Measurements from ENCODE around the gene MRPS12.

Gene MRPS12

DNA sequence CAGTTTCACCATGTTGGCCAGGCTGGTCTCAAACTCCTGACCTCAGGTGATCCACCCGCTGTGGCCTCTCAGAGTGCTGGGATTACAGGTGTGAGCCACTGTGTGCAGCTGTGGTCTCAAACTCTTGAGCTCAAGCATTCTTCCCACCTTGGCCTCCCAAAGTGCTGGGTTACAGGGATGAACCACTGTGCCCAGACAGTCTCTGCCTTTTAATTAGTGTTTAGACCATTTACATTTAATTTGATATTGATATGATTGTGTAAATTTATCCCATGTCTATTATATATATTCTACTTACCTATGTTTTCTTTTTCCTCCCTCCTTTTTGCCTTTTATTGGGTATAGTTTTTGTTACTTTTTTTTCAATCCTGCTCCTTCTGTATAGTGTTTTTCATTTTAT, 29.1 kb upstream of the MRPS12 start:
- no peaks in the 10 kb centered on the region for H3K9me3 Mint-ChIP-seq
- H3K27ac Mint-ChIP-seq: peak overlapping the region; percentile 37
- no peak for DNase-seq
- H3K4me3 Mint-ChIP-seq: peak overlapping the region; percentile 97
- no peaks in the 10 kb centered on the region for H3K27me3 Mint-ChIP-seq
- H3K36me3 Mint-ChIP-seq (ENCODE audit: low read depth): peaks cover 58% of the 10 kb centered on the region
- H3K4me1 Mint-ChIP-seq (ENCODE audit: low read depth): peaks cover 48% of the 10 kb centered on the region

DNA sequence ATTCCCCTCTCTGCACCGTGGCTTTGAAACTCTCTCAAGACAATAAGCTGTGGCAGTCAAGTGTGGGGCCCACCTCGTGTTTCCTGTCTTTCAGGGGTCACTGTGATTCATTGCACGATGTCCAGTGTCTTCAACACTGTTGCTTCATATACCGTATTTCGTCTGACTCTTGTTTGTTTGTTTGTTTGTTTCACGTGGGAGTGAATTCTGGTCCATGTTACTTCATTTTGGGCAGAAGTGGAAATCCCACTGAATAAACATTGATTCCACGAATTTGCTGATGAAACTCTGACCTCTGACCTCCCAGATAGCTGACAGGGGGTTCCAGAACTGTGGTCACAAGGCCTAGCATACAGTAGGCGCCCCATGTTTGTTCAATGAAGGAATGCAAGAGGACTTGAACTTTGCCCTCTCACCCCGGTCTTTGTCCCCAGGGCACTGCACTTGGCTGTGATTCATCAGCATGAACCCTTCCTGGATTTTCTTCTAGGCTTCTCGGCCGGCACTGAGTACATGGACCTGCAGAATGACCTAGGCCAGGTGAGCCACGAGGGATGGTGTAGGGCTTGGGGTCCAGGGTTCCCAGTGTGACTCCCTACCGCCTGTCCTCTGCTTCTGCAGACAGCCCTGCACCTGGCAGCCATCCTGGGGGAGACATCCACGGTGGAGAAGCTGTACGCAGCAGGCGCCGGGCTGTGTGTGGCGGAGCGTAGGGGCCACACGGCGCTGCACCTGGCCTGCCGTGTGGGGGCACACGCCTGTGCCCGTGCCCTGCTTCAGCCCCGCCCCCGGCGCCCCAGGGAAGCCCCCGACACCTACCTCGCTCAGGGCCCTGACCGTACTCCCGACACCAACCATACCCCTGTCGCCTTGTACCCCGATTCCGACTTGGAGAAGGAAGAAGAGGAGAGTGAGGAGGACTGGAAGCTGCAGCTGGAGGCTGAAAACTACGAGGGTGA, 25.9 kb upstream of the MRPS12 start:
- Mint-ChIP-seq H3K9me3 (no peaks in the 10 kb centered on the region), H3K27me3 (no peaks in the 10 kb centered on the region), H3K36me3 (ENCODE audit: low read depth) (peaks cover 77% of the 10 kb centered on the region), H3K4me1 (ENCODE audit: low read depth) (peaks cover 36% of the 10 kb centered on the region), H3K27ac (peak overlapping the region; percentile 7), H3K4me3 (no peak overlapping the region)
- no peak for DNase-seq

- H3K4me1 Mint-ChIP-seq (ENCODE audit: low read depth): peaks cover 35% of the 10 kb centered on the region
- DNase-seq: no peak
- H3K27me3 Mint-ChIP-seq: no peaks in the 10 kb centered on the region
- no peak overlapping the region for H3K4me3 Mint-ChIP-seq
- H3K36me3 Mint-ChIP-seq (ENCODE audit: low read depth): peaks cover 73% of the 10 kb centered on the region
- no peaks in the 10 kb centered on the region for H3K9me3 Mint-ChIP-seq
- H3K27ac Mint-ChIP-seq: no peak overlapping the region
Measured at GRCh38 chr19:38905620-38906019, 25.1 kb upstream of the MRPS12 start.

- no peak overlapping the region for H3K4me3 Mint-ChIP-seq
- DNase-seq: no peak
- H3K27ac Mint-ChIP-seq: no peak overlapping the region
- H3K4me1 Mint-ChIP-seq (ENCODE audit: low read depth): peaks cover 24% of the 10 kb centered on the region
- H3K9me3 Mint-ChIP-seq: no peaks in the 10 kb centered on the region
- no peaks in the 10 kb centered on the region for H3K27me3 Mint-ChIP-seq
- H3K36me3 Mint-ChIP-seq (ENCODE audit: low read depth): peaks cover 62% of the 10 kb centered on the region
Measured at GRCh38 chr19:38907227-38907626, 23.5 kb upstream of the MRPS12 start.

GRCh38 chr19:38907670-38908069, 23.1 kb upstream of the MRPS12 start:
- H3K9me3 Mint-ChIP-seq: no peaks in the 10 kb centered on the region
- H3K27ac Mint-ChIP-seq: peak overlapping the region; percentile 33
- H3K4me1 Mint-ChIP-seq (ENCODE audit: low read depth): peaks cover 27% of the 10 kb centered on the region
- no peak for DNase-seq
- no peaks in the 10 kb centered on the region for H3K27me3 Mint-ChIP-seq
- peaks cover 59% of the 10 kb centered on the region for H3K36me3 Mint-ChIP-seq (ENCODE audit: low read depth)
- no peak overlapping the region for H3K4me3 Mint-ChIP-seq

DNA sequence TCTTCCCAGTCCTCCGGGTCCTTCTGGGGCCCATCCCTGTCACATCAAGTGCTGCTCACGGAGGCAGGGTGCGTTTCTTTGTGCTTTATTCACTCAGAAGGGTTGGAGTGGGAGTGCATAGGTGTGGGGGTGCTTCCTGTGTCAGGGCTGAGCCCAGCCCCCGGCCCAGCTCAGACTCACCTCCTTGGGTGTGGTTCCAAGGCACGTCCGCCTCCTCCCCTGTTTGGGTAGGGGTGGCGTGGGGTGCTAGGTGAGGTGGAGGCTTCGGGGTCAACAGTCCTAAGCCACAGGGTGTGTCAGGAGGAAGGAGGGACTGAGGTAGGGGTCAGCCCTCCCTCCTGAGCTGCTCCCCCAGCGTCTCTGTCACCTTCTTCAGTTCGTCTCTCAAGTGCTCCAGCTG, 21.8 kb upstream of the MRPS12 start:
- Mint-ChIP-seq H3K36me3 (ENCODE audit: low read depth) (peaks cover 52% of the 10 kb centered on the region), H3K9me3 (no peaks in the 10 kb centered on the region), H3K4me1 (ENCODE audit: low read depth) (peaks cover 25% of the 10 kb centered on the region), H3K4me3 (no peak overlapping the region), H3K27me3 (no peaks in the 10 kb centered on the region), H3K27ac (peak overlapping the region; percentile 59)
- no peak for DNase-seq

- H3K27ac Mint-ChIP-seq: no peak overlapping the region
- H3K4me1 Mint-ChIP-seq (ENCODE audit: low read depth): peaks cover 19% of the 10 kb centered on the region
- peaks cover 44% of the 10 kb centered on the region for H3K36me3 Mint-ChIP-seq (ENCODE audit: low read depth)
- DNase-seq: no peak
- no peaks in the 10 kb centered on the region for H3K27me3 Mint-ChIP-seq
- no peaks in the 10 kb centered on the region for H3K9me3 Mint-ChIP-seq
- H3K4me3 Mint-ChIP-seq: no peak overlapping the region
Measured at GRCh38 chr19:38910488-38910887, 20.3 kb upstream of the MRPS12 start.

GRCh38 chr19:38911388-38912001, 19.2 kb upstream of the MRPS12 start:
- Mint-ChIP-seq H3K4me1 (ENCODE audit: low read depth) (peaks cover 19% of the 10 kb centered on the region), H3K27me3 (no peaks in the 10 kb centered on the region), H3K4me3 (no peak overlapping the region), H3K27ac (no peak overlapping the region), H3K9me3 (no peaks in the 10 kb centered on the region), H3K36me3 (ENCODE audit: low read depth) (peaks cover 45% of the 10 kb centered on the region)
- DNase-seq: no peak

GRCh38 chr19:38912600-38913514, 17.9 kb upstream of the MRPS12 start:
- peaks cover 34% of the 10 kb centered on the region for H3K36me3 Mint-ChIP-seq (ENCODE audit: low read depth)
- no peak for DNase-seq
- H3K27ac Mint-ChIP-seq: peak overlapping the region; percentile 50
- peaks cover 16% of the 10 kb centered on the region for H3K4me1 Mint-ChIP-seq (ENCODE audit: low read depth)
- no peaks in the 10 kb centered on the region for H3K9me3 Mint-ChIP-seq
- H3K27me3 Mint-ChIP-seq: no peaks in the 10 kb centered on the region
- no peak overlapping the region for H3K4me3 Mint-ChIP-seq

- Mint-ChIP-seq H3K36me3 (ENCODE audit: low read depth) (peaks cover 26% of the 10 kb centered on the region), H3K4me1 (ENCODE audit: low read depth) (peaks cover 9% of the 10 kb centered on the region), H3K4me3 (no peak overlapping the region), H3K27ac (no peak overlapping the region), H3K9me3 (no peaks in the 10 kb centered on the region), H3K27me3 (no peaks in the 10 kb centered on the region)
- DNase-seq: no peak
Measured at GRCh38 chr19:38913958-38914357, 16.8 kb upstream of the MRPS12 start.

DNA sequence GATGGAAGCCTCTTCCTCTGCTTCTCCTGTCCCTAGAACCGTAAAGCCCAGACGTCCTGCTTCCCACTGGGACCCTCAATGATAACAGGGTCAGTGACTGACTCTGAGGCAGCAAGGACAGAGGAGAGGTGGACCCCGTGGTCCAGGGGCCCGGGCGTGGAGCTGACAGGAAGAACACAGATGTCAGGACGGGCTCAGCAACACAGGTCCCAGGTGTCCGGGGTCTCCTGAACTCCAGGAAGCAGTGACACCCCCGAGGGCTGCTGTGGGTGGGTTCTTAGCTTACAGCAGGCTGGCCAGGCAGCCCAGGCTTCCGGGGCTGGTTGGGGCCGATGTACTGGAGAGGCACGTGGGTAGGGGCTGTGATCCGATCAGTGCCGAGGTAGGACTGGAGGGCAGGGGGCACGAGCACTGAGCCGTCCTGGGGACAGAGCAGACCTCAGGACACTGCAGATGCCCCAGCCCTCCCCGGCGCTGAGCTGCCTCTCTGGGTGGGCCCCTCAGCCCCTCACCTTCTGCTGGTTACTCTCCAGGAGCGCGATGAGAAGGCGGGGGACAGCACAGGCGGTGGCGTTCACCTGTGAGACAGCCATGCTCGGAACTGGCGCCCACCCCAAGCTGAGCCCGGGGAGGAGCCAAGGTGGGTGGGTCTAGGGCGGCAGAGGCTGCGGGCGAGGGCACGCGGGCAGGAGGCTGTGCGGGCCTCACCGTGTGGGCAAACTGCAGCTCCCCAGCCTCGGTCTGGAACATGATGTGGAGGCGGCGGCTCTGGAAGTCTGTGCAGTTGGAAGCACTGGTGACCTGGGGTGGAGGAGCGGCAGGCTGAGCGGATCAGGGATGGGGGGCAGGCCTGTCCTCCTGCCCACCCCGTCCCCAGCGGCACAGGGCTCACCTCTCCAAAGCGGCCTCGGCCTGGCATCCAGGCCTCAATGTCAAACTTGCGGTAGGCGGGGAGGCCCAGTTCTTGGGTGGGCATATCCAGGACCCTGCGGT, 15.1 kb upstream of the MRPS12 start:
- Mint-ChIP-seq H3K4me3 (no peak overlapping the region), H3K27ac (no peak overlapping the region), H3K9me3 (no peaks in the 10 kb centered on the region), H3K27me3 (no peaks in the 10 kb centered on the region), H3K36me3 (ENCODE audit: low read depth) (peaks cover 26% of the 10 kb centered on the region), H3K4me1 (ENCODE audit: low read depth) (peaks cover 9% of the 10 kb centered on the region)
- no peak for DNase-seq

DNA sequence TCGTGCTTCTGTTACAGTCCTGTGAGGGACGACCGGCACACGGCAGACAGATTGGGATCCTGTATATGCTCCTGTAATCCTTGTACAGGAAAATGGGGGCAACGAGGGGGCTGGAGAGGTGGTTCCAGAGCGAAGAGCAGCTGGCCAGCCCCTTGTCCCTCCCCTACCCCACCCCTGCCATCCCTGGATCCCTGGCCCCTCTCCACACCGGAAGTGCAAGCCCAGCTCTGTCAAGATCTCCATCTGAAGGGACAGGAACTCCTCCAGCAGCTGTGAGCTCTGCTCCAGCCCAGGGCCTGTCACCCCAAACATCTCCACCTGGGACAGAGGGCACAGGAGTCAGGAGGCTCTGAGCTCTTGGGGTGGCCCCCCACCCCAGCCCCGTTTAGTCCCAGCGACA, 13.2 kb upstream of the MRPS12 start:
- Mint-ChIP-seq H3K27me3 (no peaks in the 10 kb centered on the region), H3K4me3 (no peak overlapping the region), H3K9me3 (no peaks in the 10 kb centered on the region), H3K27ac (no peak overlapping the region), H3K36me3 (ENCODE audit: low read depth) (peaks cover 37% of the 10 kb centered on the region), H3K4me1 (ENCODE audit: low read depth) (peaks cover 7% of the 10 kb centered on the region)
- DNase-seq: no peak

DNA sequence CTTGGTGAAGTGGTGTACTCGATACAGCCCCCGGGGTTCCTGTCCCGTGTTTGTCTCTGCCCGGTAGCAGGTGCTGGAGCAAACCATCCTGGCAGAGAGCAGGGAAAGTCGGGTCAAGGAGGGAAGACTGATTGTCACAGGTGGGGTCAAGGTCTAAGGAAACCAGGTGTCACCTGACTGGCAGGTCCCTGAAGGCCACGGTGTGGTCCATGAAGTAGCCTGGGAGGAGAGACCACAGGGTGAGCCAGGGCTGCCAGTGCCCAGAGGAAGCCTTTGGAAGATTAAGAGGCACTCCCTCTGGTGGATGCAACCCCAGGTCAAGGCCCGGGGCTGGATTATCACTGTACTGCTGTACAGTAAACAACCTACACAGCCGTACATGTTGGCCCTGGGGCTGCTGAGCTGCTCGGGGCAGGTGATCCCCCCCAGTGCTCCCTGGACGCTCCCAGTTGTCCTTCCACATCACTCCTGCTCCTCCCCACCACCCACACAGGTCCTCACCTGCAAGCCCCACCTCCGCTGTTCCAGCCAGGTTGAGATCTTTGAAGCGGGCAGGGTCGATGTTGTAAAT, 12.7 kb upstream of the MRPS12 start:
- peaks cover 41% of the 10 kb centered on the region for H3K36me3 Mint-ChIP-seq (ENCODE audit: low read depth)
- peaks cover 2% of the 10 kb centered on the region for H3K4me1 Mint-ChIP-seq (ENCODE audit: low read depth)
- H3K9me3 Mint-ChIP-seq: no peaks in the 10 kb centered on the region
- H3K4me3 Mint-ChIP-seq: no peak overlapping the region
- no peaks in the 10 kb centered on the region for H3K27me3 Mint-ChIP-seq
- no peak for DNase-seq
- no peak overlapping the region for H3K27ac Mint-ChIP-seq

All from activated T-cell treated with anti-CD3 and anti-CD28 coated beads, Interleukin-2, amount 50 U/mL, for 24 hours (primary cell).